ENCODE results near the gene NPAS2. TPM values are rescaled to one million over a fixed set of nuclear protein-coding genes. Genes with fewer than 3 reads are reported as not detected.
A peak's percentile ranks its signal among the peaks of the same experiment; 100 is the strongest.

Gene NPAS2
- total RNA-seq, 1 donor from 2014 or later: 11.0 TPM

GRCh38 chr2:100924520-100925451 lies 104.8 kb downstream of the NPAS2 start:
- no peak for TF ChIP-seq CTCF (conservative IDR thresholded peaks at IDR 0.05; ENCODE audit: low read depth, low read length)
- H3K4me3 ChIP-seq (ENCODE audit: low read depth, low read length): peak overlapping the region; percentile 30
- DNase-seq (ENCODE audit: low read depth): no peak

- H3K4me3 ChIP-seq (ENCODE audit: low read depth, low read length): no peak overlapping the region
- no peak for DNase-seq (ENCODE audit: low read depth)
- no peak for TF ChIP-seq CTCF (conservative IDR thresholded peaks at IDR 0.05; ENCODE audit: low read depth, low read length)
Measured at GRCh38 chr2:100928235-100928634, 108.3 kb downstream of the NPAS2 start.

GRCh38 chr2:100929147-100929546 lies 109.2 kb downstream of the NPAS2 start:
- no peak for TF ChIP-seq CTCF (conservative IDR thresholded peaks at IDR 0.05; ENCODE audit: low read depth, low read length)
- DNase-seq (ENCODE audit: low read depth): no peak
- H3K4me3 ChIP-seq (ENCODE audit: low read depth, low read length): no peak overlapping the region

GRCh38 chr2:100934504-100935371 lies 114.8 kb downstream of the NPAS2 start:
- TF ChIP-seq CTCF (conservative IDR thresholded peaks at IDR 0.05; ENCODE audit: low read depth, low read length): no peak
- no peak for DNase-seq (ENCODE audit: low read depth)

GRCh38 chr2:100935372-100935752 lies 115.4 kb downstream of the NPAS2 start:
- no peak for TF ChIP-seq CTCF (conservative IDR thresholded peaks at IDR 0.05; ENCODE audit: low read depth, low read length)
- no peak for DNase-seq (ENCODE audit: low read depth)
- no peak overlapping the region for H3K4me3 ChIP-seq (ENCODE audit: low read depth, low read length)

More at GRCh38 chr2:100934504-100935371, 114.8 kb downstream of the NPAS2 start:
- no peak overlapping the region for H3K4me3 ChIP-seq (ENCODE audit: low read depth, low read length)

- no peak for TF ChIP-seq CTCF (conservative IDR thresholded peaks at IDR 0.05; ENCODE audit: low read depth, low read length)
- H3K4me3 ChIP-seq (ENCODE audit: low read depth, low read length): no peak overlapping the region
- DNase-seq (ENCODE audit: low read depth): no peak
Measured at GRCh38 chr2:100936070-100936741, 116.3 kb downstream of the NPAS2 start.
